Spleen (tissue), 11 donors: ENCODE data around the gene ATP9A. TPM values are rescaled to one million over a fixed set of nuclear protein-coding genes. Genes with fewer than 3 reads are reported as not detected.

Experiments used
- DNase-seq: peaks from one replicate; pipeline ENCODE4 v3.0.0-alpha.2; 2020
- H3K27ac ChIP-seq, 8 donors: fragments of 200-600 bp; sonication (generic) in 7 of 8; 1 replicate in 4 of 8; 2 replicates in 4 of 8; pipeline versions ENCODE4 v1.5.0 to v1.8.0; 2016 to 2021; ENCODE audit warnings: inconsistent platforms in 4 of 8, mild to moderate bottlenecking in 4 of 8, moderate library complexity in 1 of 8
- H3K27me3 ChIP-seq, 7 donors: fragments of 200-600 bp; sonication (generic) in 6 of 7; replicated peaks in 1 of 7; 1 replicate in 4 of 7; 2 replicates in 3 of 7; pipeline versions ENCODE4 v1.5.0 to v1.8.0; 2016 to 2021; ENCODE audit warnings: inconsistent platforms in 3 of 7, mild to moderate bottlenecking in 1 of 7
- H3K36me3 ChIP-seq, 6 donors: fragments of 200-600 bp; sonication (generic) in 5 of 6; 1 replicate in 4 of 6; 2 replicates in 2 of 6; pipeline versions ENCODE4 v1.5.0 to v1.8.0; 2016 to 2021; ENCODE audit warnings: inconsistent platforms in 2 of 6
- H3K4me1 ChIP-seq, 6 donors: fragments of 200-600 bp; sonication (generic) in 5 of 6; 1 replicate in 3 of 6; 2 replicates in 3 of 6; pipeline versions ENCODE4 v1.5.0 to v1.8.0; 2016 to 2021; ENCODE audit warnings: inconsistent platforms in 3 of 6
- H3K4me3 ChIP-seq, 8 donors: fragments of 200-600 bp; sonication (generic) in 7 of 8; 1 replicate in 4 of 8; 2 replicates in 4 of 8; pipeline versions ENCODE4 v1.5.0 to v1.8.0; 2016 to 2021; ENCODE audit warnings: inconsistent platforms in 4 of 8, mild to moderate bottlenecking in 4 of 8, moderate library complexity in 2 of 8
- H3K9me3 ChIP-seq, 8 donors: fragments of 200-600 bp; sonication (generic) in 7 of 8; 1 replicate in 4 of 8; 2 replicates in 4 of 8; pipeline versions ENCODE4 v1.5.0 to v1.8.0; 2016 to 2021; ENCODE audit warnings: inconsistent platforms in 4 of 8
- POLR2A ChIP-seq, 3 donors: fragments of 450-650 bp; IDR thresholded peaks; one replicate each; pipeline ENCODE4 v1.5.1; 2017; ENCODE audit warnings: antibody characterized with exemption in 3 of 3, mild to moderate bottlenecking in 1 of 3
- POLR2AphosphoS5 ChIP-seq, 3 donors: sonication (generic); formaldehyde crosslinking; IDR thresholded peaks; one replicate each; pipeline ENCODE4 v1.5.1; 2017; ENCODE audit warnings: antibody characterized with exemption in 3 of 3
- WGBS, 5 donors: extraction: QIAGEN DNeasy Blood & Tissue Kit in 3 of 5; methylation state at CpG; one replicate each; pipeline versions ENCODE4 v1.1.5 to v1.1.7; 2013 to 2018; 5-methylcytosine and 5-hydroxymethylcytosine counted together
- intact Hi-C: fragments of 100-400 bp; cut with DNase I; formaldehyde crosslinking; loops from one replicate; pipeline ENCODE4 v1.15.0; 2023; ENCODE audit warnings: low total_unique reads
- polyA plus RNA-seq, 3 donors: library from polyadenylated mRNA; stranded (reverse); fragments of 200-250 nt; gene quantifications; one replicate each; pipeline ENCODE4 v1.2.1, GENCODE V29; 2013
- total RNA-seq, 7 donors: library from RNA; depleted of rRNA in 3 of 7; stranded (reverse); fragments of >200 nt in 3 of 7; fragmentation: NEBNext Ultra II Directional in 4 of 7; extraction: Animal tissue kit (Norgen Biotek cat#: 25700) in 4 of 7; gene quantifications; one replicate each; pipeline versions ENCODE4 v1.1.0 to v1.2.1, GENCODE V29; 2016 to 2021
- TF ChIP-seq, protein P1 (sequence below), 11 experiments: fragments of 200-600 bp in 7 of 11; fragments of 450-650 bp in 4 of 11; sonication (generic) in 4 of 11; IDR thresholded peaks in 8 of 11; conservative IDR thresholded peaks in 3 of 11; 1 replicate in 7 of 11; 2 replicates in 4 of 11; pipeline versions ENCODE4 v1.4.0 to v1.8.0; 2016 to 2021; ENCODE audit warnings: antibody characterized with exemption in 11 of 11, inconsistent platforms in 4 of 11, mild to moderate bottlenecking in 1 of 11
- donor health status: healthy with polysubstance abuse.
- donor health status: DM: no; HTN: no; CAD: no; lungs with moderate emphysema.
- donor health status: DM: no; HTN: no; CAD: no.
- donor health status: Bipolar disorder and iron deficiency.
- donor health status: healthy.
- donor health status: DM: no; HTN: no; CAD: no.
- donor health status: DM: yes; HTN: yes; CAD: no.

Gene ATP9A
- total and polyA plus RNA-seq, 10 donors = 0.37 to 11.5 (median 7.6) TPM

DNA sequence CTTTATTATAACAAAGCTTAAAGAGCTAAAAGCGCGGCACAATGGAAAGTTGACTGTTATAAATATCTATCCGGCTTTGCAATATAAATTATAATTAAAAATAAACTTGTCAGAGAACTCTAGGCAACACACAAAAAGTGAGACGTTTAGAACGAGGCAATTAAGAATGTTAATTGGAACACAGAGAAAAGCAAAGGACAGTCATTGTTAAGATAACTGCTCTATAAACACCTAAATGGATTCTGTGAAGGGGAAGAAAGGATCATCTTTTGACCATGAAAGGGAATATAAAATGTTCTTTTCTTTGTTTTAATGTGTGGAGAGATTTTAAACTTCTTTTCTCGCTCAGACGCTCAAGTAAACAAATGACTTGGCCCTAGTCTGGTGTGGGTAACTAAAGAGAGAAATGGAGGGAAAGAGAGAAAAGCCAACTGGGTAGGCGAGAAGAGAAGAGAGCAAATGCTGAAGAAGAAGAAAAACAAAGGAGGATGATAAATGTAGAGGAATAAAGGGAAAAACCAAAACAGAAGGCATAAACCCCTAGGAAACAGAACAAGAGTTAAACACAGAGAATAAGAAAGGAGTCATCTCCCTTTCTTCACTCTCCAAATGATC is 43.4 kb upstream of the ATP9A start:
- no peaks in the 10 kb centered on the region for H3K36me3 ChIP-seq
- DNase-seq = no peak
- H3K27ac ChIP-seq = no peak overlapping the region
- H3K4me1 ChIP-seq = no peaks in the 10 kb centered on the region
- H3K4me3 ChIP-seq = no peak overlapping the region
- 79 to 87% (median 84%) methylated on average over 8 of the region's 8 CpGs for WGBS, 5 donors
- intact Hi-C loops = no loop called here
- no peaks in the 10 kb centered on the region for H3K27me3 ChIP-seq
- TF ChIP-seq, protein P1, sequence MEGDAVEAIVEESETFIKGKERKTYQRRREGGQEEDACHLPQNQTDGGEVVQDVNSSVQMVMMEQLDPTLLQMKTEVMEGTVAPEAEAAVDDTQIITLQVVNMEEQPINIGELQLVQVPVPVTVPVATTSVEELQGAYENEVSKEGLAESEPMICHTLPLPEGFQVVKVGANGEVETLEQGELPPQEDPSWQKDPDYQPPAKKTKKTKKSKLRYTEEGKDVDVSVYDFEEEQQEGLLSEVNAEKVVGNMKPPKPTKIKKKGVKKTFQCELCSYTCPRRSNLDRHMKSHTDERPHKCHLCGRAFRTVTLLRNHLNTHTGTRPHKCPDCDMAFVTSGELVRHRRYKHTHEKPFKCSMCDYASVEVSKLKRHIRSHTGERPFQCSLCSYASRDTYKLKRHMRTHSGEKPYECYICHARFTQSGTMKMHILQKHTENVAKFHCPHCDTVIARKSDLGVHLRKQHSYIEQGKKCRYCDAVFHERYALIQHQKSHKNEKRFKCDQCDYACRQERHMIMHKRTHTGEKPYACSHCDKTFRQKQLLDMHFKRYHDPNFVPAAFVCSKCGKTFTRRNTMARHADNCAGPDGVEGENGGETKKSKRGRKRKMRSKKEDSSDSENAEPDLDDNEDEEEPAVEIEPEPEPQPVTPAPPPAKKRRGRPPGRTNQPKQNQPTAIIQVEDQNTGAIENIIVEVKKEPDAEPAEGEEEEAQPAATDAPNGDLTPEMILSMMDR (IDR thresholded peaks at IDR 0.05 in 8 of 11, conservative IDR thresholded peaks at IDR 0.05 in 3 of 11) = no peak
- TF ChIP-seq POLR2AphosphoS5 (IDR thresholded peaks at IDR 0.05) = no peak
- TF ChIP-seq POLR2A (IDR thresholded peaks at IDR 0.05) = no peak
- no peaks in the 10 kb centered on the region for H3K9me3 ChIP-seq

DNA sequence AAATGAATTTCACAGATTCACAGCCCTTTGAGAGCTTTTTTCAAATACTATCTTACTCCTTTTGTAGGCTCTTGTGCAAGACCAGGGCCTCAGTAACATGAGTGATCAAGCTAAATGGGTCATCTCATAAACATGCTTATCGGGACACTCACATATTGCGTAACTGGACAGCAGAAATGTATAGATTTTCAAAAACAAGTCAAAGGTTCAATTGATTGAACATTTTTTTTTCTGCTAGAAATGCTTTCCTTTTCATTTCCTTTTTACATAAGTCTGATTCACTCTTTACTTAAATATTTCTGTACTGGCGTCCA is 42.8 kb upstream of the ATP9A start:
- no peaks in the 10 kb centered on the region for H3K9me3 ChIP-seq
- no peak for DNase-seq
- H3K27ac ChIP-seq = no peak overlapping the region
- H3K4me1 ChIP-seq = no peaks in the 10 kb centered on the region
- TF ChIP-seq POLR2A (IDR thresholded peaks at IDR 0.05) = no peak
- TF ChIP-seq POLR2AphosphoS5 (IDR thresholded peaks at IDR 0.05) = no peak
- TF ChIP-seq, protein P1 (IDR thresholded peaks at IDR 0.05 in 8 of 11, conservative IDR thresholded peaks at IDR 0.05 in 3 of 11) = no peak
- H3K27me3 ChIP-seq = peaks cover 0 to 1% (median 0%) of the 10 kb centered on the region in 7 donors
- 75 to 89% (median 87%) methylated on average over 3 of the region's 3 CpGs for WGBS, 5 donors
- no peaks in the 10 kb centered on the region for H3K36me3 ChIP-seq
- intact Hi-C loops = no loop called here
- H3K4me3 ChIP-seq = no peak overlapping the region

DNA sequence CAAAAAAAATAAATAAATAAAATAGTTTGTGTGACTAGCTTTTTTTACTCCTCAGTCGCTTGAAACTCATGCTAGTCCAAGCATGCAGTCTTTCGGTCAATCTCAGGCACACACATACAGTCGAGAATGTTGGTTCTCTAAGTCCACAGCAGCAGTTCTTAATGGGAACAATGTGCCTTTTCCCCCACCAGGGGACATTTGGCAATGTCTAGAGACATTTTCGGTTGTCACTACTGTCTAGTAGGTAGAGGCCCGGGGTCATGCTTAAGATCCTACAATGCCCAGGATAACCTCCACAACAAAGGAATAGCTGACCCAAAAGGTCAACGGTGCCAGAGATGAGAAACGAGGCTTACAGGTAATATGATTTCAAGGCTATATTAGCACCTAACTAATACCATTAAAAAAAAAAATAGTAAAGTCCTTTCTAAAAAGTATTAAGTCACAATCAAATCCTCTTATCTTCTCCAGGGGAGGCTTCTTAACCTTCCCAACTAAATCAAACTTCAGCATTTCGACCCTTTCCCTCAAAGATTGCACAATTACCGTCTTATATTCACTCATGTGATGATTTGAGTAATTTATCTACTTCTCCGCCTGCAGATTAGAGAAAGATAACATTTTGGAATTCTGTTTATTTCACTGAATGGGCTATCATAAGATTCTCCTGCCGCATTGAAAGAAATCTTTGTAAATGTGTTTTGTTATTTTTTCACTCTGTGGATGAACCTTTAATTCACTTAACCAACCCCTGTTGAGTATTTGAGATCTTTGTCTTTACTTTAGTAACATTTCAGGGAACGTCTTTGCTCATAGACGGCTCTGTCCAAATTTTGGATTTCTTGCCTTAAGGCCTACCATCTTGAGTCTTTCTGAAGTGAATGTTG is 42.2 kb upstream of the ATP9A start:
- intact Hi-C loops = no loop called here
- DNase-seq = no peak
- H3K27me3 ChIP-seq = peaks cover 0 to 7% (median 0%) of the 10 kb centered on the region in 7 donors
- TF ChIP-seq POLR2A (IDR thresholded peaks at IDR 0.05) (no peak), POLR2AphosphoS5 (IDR thresholded peaks at IDR 0.05) (no peak)
- TF ChIP-seq, protein P1 (IDR thresholded peaks at IDR 0.05 in 8 of 11, conservative IDR thresholded peaks at IDR 0.05 in 3 of 11) = no peak
- H3K36me3 ChIP-seq = no peaks in the 10 kb centered on the region
- H3K9me3 ChIP-seq = no peaks in the 10 kb centered on the region
- H3K4me3 ChIP-seq = no peak overlapping the region
- no peaks in the 10 kb centered on the region for H3K4me1 ChIP-seq
- no peak overlapping the region for H3K27ac ChIP-seq
- WGBS, 5 donors = 81 to 91% (median 84%) methylated on average over 13 of the region's 13 CpGs

DNA sequence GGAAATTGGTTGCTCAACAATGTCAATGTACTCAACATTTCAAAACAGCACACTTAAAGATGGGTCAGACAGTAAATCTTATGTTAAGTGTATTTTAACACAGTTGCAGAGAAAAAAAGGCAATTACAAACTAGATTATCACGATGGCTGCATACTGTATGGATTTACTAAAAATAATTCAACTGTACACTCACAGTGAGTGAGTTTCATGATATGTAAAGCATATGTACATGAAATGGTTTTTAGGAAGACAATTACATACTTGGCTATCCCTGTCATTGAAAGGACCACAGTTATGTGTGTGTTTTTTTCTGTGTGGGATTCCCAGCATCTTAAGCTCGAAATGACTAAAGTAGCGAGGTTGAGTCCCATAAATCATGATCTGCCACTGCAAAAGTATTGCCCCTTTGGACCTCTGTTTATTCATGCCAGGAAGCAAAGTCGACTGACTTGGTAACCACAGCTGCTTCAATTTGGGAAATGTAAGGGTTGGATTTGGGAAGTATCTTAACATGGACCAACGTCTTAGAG is 39.6 kb upstream of the ATP9A start:
- intact Hi-C loops = no loop called here
- 55 to 64% (median 61%) methylated on average over 5 of the region's 5 CpGs for WGBS, 5 donors
- no peaks in the 10 kb centered on the region for H3K9me3 ChIP-seq
- TF ChIP-seq, protein P1 (IDR thresholded peaks at IDR 0.05 in 8 of 11, conservative IDR thresholded peaks at IDR 0.05 in 3 of 11) = no peak
- TF ChIP-seq POLR2AphosphoS5 (IDR thresholded peaks at IDR 0.05) = no peak
- TF ChIP-seq POLR2A (IDR thresholded peaks at IDR 0.05) = no peak
- H3K36me3 ChIP-seq = no peaks in the 10 kb centered on the region
- no peak overlapping the region for H3K4me3 ChIP-seq
- H3K27me3 ChIP-seq = peaks cover 0 to 23% (median 0%) of the 10 kb centered on the region in 7 donors
- DNase-seq = no peak
- no peaks in the 10 kb centered on the region for H3K4me1 ChIP-seq
- H3K27ac ChIP-seq = no peak overlapping the region
